Fibroblast of the aortic adventitia (primary cell): ENCODE measurements around the gene MAP1B. TPM values are rescaled to one million over a fixed set of nuclear protein-coding genes. Genes with fewer than 3 reads are reported as not detected.
A peak's percentile ranks its signal among the peaks of the same experiment; 100 is the strongest.

Source experiments
- DNase-seq: peaks from one replicate; pipeline ENCODE4 v3.0.0-alpha.2; 2010; ENCODE audit warnings: low read depth
- H3K4me3 ChIP-seq: 2 replicates; pipeline ENCODE4 v1.5.1; 2011; ENCODE audit warnings: low read depth, mild to moderate bottlenecking, control low read depth, low read length, moderate library complexity
- total RNA-seq: library from RNA; depleted of rRNA; stranded (reverse); fragments of >200 nt; gene quantifications from 2 replicates; pipeline ENCODE4 v1.2.3, GENCODE V29; 2012; ENCODE audit warnings: low replicate concordance
- TF ChIP-seq, protein P1 (sequence below): IDR thresholded peaks from 2 replicates; pipeline ENCODE4 v1.5.1; 2011; ENCODE audit warnings: mild to moderate bottlenecking, low read length, control low read depth, inconsistent platforms; ENCODE audit not compliant: insufficient read depth

MAP1B gene
- total RNA-seq, 1 donor = 401 TPM

DNA sequence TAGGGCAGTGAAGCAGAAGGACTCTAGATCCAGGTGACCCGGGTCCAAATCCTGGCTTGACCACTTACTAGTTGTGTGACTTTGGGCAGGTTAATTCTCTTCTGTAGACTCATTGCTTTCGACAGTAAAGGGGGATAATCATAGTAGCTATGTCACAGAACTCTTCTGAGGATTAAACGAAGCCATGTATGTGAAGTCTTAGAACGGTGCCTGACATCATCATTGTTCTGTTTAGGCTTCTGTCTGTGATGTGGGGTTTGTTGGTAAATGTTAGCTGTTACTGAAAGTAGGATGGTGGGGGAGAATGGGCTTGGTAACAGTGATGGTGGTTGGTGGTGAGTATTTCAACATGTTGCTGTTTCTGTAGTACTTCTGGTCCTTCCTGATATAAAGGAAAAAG, 73.7 kb downstream of the MAP1B start:
- DNase-seq = no peak
- H3K4me3 ChIP-seq = peak overlapping the region; percentile 1
- TF ChIP-seq, protein P1, sequence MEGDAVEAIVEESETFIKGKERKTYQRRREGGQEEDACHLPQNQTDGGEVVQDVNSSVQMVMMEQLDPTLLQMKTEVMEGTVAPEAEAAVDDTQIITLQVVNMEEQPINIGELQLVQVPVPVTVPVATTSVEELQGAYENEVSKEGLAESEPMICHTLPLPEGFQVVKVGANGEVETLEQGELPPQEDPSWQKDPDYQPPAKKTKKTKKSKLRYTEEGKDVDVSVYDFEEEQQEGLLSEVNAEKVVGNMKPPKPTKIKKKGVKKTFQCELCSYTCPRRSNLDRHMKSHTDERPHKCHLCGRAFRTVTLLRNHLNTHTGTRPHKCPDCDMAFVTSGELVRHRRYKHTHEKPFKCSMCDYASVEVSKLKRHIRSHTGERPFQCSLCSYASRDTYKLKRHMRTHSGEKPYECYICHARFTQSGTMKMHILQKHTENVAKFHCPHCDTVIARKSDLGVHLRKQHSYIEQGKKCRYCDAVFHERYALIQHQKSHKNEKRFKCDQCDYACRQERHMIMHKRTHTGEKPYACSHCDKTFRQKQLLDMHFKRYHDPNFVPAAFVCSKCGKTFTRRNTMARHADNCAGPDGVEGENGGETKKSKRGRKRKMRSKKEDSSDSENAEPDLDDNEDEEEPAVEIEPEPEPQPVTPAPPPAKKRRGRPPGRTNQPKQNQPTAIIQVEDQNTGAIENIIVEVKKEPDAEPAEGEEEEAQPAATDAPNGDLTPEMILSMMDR = no peak

DNA sequence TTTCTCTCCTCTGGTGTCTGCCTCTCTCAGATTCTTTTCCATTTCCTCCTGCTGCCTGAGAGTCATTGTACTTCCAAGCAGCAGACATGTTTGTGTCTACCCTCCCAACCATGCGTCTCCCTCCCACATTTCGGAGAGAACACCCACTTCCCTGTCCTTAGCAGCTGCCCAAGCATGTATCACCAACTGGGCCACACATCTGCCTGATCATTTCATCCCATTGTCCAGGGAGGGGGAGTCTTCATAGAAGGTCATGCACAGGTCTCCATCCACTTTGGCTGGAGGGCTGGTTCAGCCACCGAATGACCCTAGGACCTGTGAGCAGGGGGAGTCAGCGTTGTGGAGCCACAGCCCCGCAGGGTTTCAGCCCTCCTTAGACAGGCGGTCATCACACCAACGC, 75.4 kb downstream of the MAP1B start:
- TF ChIP-seq, protein P1 = no peak
- no peak overlapping the region for H3K4me3 ChIP-seq
- DNase-seq = no peak

DNA sequence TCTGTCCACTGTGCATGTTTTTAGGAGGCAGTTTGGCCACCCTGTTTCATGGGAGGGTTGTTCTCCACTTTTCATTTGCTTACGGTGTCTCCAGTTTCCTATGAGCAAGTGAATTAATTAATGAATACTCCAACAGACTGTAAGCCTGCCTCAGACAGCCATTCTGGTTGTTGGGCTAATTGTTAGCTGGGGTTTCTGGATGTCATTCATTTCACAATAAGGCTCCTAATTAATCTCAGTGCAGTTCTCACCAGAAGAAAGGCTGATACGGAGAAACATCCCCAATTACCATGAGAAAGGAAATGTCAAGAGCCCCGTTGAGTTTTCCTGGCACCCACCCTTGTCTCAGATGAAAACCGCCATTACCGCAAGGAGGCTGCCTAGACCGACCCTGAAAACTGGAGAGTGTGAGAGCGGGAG, 75.8 kb downstream of the MAP1B start:
- no peak overlapping the region for H3K4me3 ChIP-seq
- TF ChIP-seq, protein P1 = no peak
- no peak for DNase-seq

DNA sequence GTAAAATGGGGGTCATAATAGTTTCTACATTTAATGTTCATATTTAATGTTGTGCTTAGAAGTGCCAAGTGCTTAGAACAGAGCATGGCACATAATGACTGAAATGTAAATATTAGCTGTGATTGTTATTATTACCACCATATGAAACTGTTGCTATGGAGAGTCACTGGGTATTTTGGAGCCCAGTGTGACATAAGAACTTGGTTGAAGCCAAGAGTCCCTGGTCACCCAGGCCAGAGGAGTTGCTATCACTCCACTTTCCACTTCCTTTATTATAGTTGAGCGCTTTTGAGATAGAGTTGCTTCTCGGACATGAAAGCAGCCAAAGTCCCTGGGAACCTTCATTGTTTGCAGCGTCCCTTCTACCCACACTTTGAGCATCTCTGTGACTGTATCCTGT, 77.1 kb downstream of the MAP1B start:
- H3K4me3 ChIP-seq = no peak overlapping the region
- no peak for DNase-seq
- TF ChIP-seq, protein P1 = no peak

DNA sequence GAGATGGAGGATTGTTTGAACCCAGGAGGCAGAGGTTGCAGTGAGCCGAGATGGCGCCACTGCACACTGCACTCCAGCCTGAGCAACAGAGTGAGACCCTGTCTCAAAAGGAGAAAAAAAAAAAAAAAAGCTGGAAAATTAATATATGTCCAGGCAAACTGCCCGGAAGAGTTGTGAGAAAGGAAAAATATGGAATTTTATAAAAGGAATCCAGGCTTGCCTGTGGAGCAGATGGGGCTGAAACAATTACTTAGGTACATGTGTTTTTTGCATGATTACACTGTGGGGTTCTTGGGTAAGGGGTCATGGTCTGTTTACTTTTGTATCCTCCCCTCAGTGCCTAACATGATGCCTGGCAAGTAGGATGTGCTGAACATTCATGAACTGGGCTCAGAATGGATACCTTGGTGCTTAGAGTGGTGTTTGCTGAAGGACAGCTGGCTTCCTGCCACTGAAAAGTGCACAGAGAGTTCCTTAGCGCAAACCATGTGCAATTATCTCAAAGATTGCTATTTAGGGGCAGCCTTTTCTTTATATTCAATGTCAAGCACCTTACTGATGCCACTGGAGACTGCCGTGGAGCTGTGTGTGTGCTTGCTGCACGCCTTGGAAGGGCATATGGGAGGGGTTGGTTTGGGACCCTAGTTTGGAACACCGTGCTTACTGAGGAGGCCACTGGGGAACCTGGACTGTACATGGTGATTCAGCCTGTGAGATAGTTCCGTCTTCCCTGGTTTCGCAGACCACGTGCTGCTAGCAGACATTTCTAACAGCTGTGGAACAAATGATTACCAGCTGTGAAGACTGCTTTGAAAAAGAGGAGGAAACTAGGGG, 78.4 kb downstream of the MAP1B start:
- TF ChIP-seq, protein P1 = no peak
- DNase-seq = no peak
- no peak overlapping the region for H3K4me3 ChIP-seq

DNA sequence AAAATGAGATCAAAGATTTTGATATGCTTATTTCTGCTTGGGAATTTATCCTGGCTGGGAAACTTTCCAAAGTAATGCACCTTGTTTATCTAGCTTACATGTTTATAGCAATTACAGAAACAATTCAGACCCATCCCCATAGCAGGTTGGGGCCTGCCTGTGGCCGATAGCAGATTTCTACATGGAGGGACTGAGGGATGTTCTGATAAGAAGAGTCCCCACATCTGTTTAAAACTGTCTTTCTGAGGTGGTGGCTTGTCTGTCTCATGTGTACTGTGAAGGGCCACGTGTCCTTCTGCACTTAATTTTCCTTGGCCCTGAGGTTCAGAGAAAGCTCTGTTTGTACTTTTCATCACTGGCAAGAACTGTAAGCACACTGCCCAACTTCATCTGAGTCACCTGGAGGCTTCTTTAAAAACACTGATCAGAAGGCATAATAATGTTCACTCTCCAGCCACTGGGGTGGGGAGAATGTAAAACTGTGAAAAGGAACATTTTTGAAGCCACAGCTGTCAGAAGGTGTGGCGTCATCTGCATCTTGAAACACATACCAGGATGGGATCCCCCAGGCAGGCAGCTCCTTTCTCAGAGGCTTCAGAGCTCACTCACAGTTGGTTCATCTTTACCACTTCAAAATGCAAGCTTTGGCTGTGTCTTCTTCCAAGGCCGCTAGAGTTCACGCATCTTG, 80.3 kb downstream of the MAP1B start:
- no peak overlapping the region for H3K4me3 ChIP-seq
- TF ChIP-seq, protein P1 = no peak

More for the DNA sequence above, 80.3 kb downstream of the MAP1B start:
- DNase-seq = no peak
